OCI-LY7 (cell line): Measurements from ENCODE around the gene PTPN12.

Experiments
- EZH2phosphoT487 ChIP-seq: fragments of 200-600 bp; sonication (generic); IDR thresholded peaks from 2 replicates; pipeline ENCODE4 v1.6.1; 2018; ENCODE audit warnings: low read depth, borderline replicate concordance, mild to moderate bottlenecking, mixed run types, antibody characterized with exemption, low read length, moderate library complexity, mixed read lengths
- TF ChIP-seq, protein P1 (sequence below): fragments of 200-600 bp; sonication (generic); conservative IDR thresholded peaks from 2 replicates; pipeline ENCODE4 v1.5.1; 2014; ENCODE audit warnings: mild to moderate bottlenecking, antibody characterized with exemption, low read length, moderate library complexity, mixed read lengths

DNA sequence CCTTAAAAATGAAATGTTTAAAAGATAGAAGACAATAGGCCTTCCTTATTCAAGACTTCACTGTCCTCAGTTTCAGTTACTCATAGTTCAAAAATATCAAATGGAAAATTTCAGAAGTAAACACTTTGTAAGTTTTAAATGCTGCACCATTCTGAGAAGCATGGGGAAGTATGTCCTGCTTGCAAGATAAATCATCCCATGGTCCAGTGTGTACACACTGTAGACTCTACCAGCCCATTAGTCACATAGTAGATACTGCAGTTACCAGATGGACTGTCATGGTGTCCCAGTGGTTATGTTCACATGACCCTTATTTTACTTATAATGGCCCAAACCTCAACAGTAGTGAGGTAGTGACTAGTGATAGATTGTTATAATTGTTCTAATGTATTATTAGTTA is 69.5 kb downstream of the PTPN12 start:
- TF ChIP-seq, protein P1, sequence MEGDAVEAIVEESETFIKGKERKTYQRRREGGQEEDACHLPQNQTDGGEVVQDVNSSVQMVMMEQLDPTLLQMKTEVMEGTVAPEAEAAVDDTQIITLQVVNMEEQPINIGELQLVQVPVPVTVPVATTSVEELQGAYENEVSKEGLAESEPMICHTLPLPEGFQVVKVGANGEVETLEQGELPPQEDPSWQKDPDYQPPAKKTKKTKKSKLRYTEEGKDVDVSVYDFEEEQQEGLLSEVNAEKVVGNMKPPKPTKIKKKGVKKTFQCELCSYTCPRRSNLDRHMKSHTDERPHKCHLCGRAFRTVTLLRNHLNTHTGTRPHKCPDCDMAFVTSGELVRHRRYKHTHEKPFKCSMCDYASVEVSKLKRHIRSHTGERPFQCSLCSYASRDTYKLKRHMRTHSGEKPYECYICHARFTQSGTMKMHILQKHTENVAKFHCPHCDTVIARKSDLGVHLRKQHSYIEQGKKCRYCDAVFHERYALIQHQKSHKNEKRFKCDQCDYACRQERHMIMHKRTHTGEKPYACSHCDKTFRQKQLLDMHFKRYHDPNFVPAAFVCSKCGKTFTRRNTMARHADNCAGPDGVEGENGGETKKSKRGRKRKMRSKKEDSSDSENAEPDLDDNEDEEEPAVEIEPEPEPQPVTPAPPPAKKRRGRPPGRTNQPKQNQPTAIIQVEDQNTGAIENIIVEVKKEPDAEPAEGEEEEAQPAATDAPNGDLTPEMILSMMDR, result no peak
- TF ChIP-seq EZH2phosphoT487, result no peak
